Measurements from ENCODE around the gene ZNF311. TPM values are rescaled to one million over a fixed set of nuclear protein-coding genes. Genes with fewer than 3 reads are reported as not detected.

ZNF311 gene
- total and polyA plus RNA-seq, 2 of the 13 experiments (the other 11 are each of a cell fraction or from before 2014, with no cell fraction given), result not detected

DNA sequence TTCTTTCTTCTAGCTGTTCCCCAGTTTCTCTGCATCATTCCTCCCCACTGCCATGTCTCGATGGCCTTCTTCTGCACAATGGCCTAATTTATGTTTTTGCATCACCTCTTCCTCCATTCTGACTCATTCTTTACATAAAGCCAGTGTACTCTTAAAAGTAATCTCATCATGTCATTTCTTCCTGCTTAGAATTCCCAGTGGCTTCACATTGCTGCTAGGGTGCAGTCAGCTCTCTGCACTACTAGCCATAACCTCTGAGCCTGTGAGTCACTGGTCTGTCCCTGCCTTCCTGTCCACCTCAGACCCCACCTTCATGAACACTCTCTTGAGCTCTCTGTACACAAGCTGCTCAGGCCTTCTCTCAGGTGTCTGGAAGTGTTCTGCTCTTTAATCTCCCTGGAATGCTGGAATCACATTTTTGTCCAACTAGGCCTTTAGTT is 57.3 kb downstream of the ZNF311 start (continued):
- TF ChIP-seq ZNF644 (CRISPR knock-in tag; IDR thresholded peaks at IDR 0.05; ENCODE audit: low read depth), result 0 out of 2 replicates have a peak, but pooled peaks have one; percentile 28
- TF ChIP-seq FOSL2 (CRISPR knock-in tag; IDR thresholded peaks at IDR 0.05), result peak; percentile 96
- peak; percentile 62 for TF ChIP-seq ZFX (CRISPR knock-in tag; IDR thresholded peaks at IDR 0.05; ENCODE audit: low read depth)
- TF ChIP-seq, protein P1, sequence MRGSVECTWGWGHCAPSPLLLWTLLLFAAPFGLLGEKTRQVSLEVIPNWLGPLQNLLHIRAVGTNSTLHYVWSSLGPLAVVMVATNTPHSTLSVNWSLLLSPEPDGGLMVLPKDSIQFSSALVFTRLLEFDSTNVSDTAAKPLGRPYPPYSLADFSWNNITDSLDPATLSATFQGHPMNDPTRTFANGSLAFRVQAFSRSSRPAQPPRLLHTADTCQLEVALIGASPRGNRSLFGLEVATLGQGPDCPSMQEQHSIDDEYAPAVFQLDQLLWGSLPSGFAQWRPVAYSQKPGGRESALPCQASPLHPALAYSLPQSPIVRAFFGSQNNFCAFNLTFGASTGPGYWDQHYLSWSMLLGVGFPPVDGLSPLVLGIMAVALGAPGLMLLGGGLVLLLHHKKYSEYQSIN (CRISPR knock-in tag; IDR thresholded peaks at IDR 0.05; ENCODE audit: borderline replicate concordance), result no peak
- TF ChIP-seq NCOA5 (CRISPR knock-in tag; IDR thresholded peaks at IDR 0.05), result no peak
- no peak for TF ChIP-seq PHF21A (CRISPR knock-in tag; IDR thresholded peaks at IDR 0.05)
- TF ChIP-seq, protein P2, sequence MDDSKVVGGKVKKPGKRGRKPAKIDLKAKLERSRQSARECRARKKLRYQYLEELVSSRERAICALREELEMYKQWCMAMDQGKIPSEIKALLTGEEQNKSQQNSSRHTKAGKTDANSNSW (CRISPR knock-in tag; IDR thresholded peaks at IDR 0.05; ENCODE audit: borderline replicate concordance), result no peak
- TF ChIP-seq ZNF501 (CRISPR knock-in tag; IDR thresholded peaks at IDR 0.05), result 0 out of 2 replicates have a peak, but pooled peaks have one; percentile 18
- TF ChIP-seq, protein P3, sequence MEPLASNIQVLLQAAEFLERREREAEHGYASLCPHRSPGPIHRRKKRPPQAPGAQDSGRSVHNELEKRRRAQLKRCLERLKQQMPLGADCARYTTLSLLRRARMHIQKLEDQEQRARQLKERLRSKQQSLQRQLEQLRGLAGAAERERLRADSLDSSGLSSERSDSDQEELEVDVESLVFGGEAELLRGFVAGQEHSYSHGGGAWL (CRISPR knock-in tag; IDR thresholded peaks at IDR 0.05), result no peak
- TF ChIP-seq GFI1 (CRISPR knock-in tag; IDR thresholded peaks at IDR 0.05; ENCODE audit: borderline replicate concordance), result no peak
- TF ChIP-seq CCDC6 (CRISPR knock-in tag; IDR thresholded peaks at IDR 0.05), result no peak
- no peak for TF ChIP-seq SYNCRIP (IDR thresholded peaks at IDR 0.05; ENCODE audit: insufficient read depth, low read depth, low read length)
- TF ChIP-seq, protein P4, sequence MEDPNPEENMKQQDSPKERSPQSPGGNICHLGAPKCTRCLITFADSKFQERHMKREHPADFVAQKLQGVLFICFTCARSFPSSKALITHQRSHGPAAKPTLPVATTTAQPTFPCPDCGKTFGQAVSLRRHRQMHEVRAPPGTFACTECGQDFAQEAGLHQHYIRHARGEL (CRISPR knock-in tag; IDR thresholded peaks at IDR 0.05), result no peak
- TF ChIP-seq, protein P5, sequence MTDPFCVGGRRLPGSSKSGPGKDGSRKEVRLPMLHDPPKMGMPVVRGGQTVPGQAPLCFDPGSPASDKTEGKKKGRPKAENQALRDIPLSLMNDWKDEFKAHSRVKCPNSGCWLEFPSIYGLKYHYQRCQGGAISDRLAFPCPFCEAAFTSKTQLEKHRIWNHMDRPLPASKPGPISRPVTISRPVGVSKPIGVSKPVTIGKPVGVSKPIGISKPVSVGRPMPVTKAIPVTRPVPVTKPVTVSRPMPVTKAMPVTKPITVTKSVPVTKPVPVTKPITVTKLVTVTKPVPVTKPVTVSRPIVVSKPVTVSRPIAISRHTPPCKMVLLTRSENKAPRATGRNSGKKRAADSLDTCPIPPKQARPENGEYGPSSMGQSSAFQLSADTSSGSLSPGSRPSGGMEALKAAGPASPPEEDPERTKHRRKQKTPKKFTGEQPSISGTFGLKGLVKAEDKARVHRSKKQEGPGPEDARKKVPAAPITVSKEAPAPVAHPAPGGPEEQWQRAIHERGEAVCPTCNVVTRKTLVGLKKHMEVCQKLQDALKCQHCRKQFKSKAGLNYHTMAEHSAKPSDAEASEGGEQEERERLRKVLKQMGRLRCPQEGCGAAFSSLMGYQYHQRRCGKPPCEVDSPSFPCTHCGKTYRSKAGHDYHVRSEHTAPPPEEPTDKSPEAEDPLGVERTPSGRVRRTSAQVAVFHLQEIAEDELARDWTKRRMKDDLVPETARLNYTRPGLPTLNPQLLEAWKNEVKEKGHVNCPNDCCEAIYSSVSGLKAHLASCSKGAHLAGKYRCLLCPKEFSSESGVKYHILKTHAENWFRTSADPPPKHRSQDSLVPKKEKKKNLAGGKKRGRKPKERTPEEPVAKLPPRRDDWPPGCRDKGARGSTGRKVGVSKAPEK (CRISPR knock-in tag; IDR thresholded peaks at IDR 0.05; ENCODE audit: borderline replicate concordance), result no peak
- no peak for TF ChIP-seq KLF12 (CRISPR knock-in tag; IDR thresholded peaks at IDR 0.05; ENCODE audit: borderline replicate concordance)
- TF ChIP-seq SCMH1 (CRISPR knock-in tag; IDR thresholded peaks at IDR 0.05; ENCODE audit: borderline replicate concordance), result no peak
- TF ChIP-seq, protein P6, sequence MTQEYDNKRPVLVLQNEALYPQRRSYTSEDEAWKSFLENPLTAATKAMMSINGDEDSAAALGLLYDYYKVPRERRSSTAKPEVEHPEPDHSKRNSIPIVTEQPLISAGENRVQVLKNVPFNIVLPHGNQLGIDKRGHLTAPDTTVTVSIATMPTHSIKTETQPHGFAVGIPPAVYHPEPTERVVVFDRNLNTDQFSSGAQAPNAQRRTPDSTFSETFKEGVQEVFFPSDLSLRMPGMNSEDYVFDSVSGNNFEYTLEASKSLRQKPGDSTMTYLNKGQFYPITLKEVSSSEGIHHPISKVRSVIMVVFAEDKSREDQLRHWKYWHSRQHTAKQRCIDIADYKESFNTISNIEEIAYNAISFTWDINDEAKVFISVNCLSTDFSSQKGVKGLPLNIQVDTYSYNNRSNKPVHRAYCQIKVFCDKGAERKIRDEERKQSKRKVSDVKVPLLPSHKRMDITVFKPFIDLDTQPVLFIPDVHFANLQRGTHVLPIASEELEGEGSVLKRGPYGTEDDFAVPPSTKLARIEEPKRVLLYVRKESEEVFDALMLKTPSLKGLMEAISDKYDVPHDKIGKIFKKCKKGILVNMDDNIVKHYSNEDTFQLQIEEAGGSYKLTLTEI (CRISPR knock-in tag; conservative IDR thresholded peaks at IDR 0.05), result no peak
- no peak for TF ChIP-seq ISL2 (CRISPR knock-in tag; IDR thresholded peaks at IDR 0.05)
- TF ChIP-seq ZNF788 (CRISPR knock-in tag; IDR thresholded peaks at IDR 0.05; ENCODE audit: borderline replicate concordance), result no peak
- TF ChIP-seq GABPA (IDR thresholded peaks at IDR 0.05; ENCODE audit: low read depth, low read length), result no peak
- TF ChIP-seq GABPA (CRISPR knock-in tag; IDR thresholded peaks at IDR 0.05; ENCODE audit: low read depth), result peak; percentile 52; the same call in 1 of the 2 replicates
- no peak for TF ChIP-seq ARNTL (CRISPR knock-in tag; IDR thresholded peaks at IDR 0.05)
- peak; percentile 48; the same call in 1 of the 2 replicates for TF ChIP-seq HMG20A (CRISPR knock-in tag; IDR thresholded peaks at IDR 0.05; ENCODE audit: borderline replicate concordance)
- no peak for TF ChIP-seq XBP1 (CRISPR knock-in tag; IDR thresholded peaks at IDR 0.05)
- TF ChIP-seq ZNF251 (CRISPR knock-in tag; IDR thresholded peaks at IDR 0.05), result no peak
- no peak for TF ChIP-seq ZFP82 (CRISPR knock-in tag; IDR thresholded peaks at IDR 0.05; ENCODE audit: borderline replicate concordance)
